GM18511 (cell line): ENCODE measurements around the gene MKS1.

Source experiments
- ATAC-seq: cut with Tn5 transposase; IDR thresholded peaks from one replicate; pipeline ENCODE4 v1.9.1; 2021; ENCODE audit warnings: mild to moderate bottlenecking, moderate library complexity; ENCODE audit not compliant: unreplicated experiment

The MKS1 gene

GRCh38 chr17:58204796-58205195 lies 14.3 kb downstream of the MKS1 start:
- no peak for ATAC-seq

GRCh38 chr17:58202859-58203258 lies 16.2 kb downstream of the MKS1 start:
- ATAC-seq, result no peak

GRCh38 chr17:58200024-58200633 lies 18.9 kb downstream of the MKS1 start:
- no peak for ATAC-seq

DNA sequence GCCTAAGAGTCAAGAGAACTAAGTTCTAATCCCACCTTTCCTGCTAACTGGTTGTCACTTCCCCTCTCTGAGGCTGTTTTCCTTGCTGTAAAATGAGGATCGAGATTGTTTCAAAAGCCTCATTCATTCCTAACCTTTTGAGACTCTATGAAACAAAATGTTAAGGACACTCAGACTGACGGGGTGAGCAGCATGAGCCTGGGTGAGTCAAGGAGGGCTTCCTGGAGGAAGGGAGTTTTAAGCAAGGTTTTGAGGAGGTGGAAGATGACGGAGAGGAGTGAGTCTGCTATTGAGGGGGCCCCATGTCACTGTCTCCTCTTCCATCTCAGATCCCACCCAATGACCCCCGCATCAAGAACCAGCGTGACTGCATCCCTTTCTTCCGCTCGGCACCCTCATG lies 22.4 kb downstream of the MKS1 start:
- no peak for ATAC-seq

GRCh38 chr17:58195518-58196123 lies 23.4 kb downstream of the MKS1 start:
- no peak for ATAC-seq

DNA sequence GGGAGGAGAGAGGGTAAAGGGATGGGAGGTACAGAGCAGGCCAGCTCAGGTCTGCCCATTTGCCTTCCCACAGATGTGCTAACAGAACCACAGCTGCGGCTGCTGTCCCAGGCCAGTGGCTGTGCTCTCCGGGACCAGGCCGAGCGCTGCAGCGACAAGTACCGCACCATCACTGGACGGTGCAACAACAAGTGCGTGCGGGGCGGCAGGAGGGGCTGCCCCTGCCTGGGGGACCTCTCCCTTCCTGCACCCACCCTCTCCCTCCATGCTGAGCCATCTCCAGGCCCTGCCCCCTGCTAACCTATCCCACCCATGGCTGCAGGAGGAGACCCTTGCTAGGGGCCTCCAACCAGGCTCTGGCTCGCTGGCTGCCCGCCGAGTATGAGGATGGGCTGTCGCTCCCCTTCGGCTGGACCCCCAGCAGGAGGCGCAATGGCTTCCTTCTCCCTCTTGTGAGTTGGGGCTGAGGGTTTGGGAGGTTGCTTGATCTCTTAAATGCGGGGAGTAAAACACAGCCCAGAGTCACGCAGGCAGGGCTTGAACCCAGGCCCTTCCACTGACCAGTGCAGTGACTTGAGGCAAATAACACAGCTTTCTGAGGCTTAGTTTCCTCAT lies 25.3 kb downstream of the MKS1 start:
- no peak for ATAC-seq

GRCh38 chr17:58192612-58193011 lies 26.4 kb downstream of the MKS1 start, which contains the start of gene EPX:
Gene EPX (plus strand): TSS chr17:58192726. CDS start chr17:58192847, 121 bp downstream.
- no peak for ATAC-seq

GRCh38 chr17:58191241-58191896 lies 27.7 kb downstream of the MKS1 start:
- no peak for ATAC-seq

GRCh38 chr17:58189436-58190146 lies 29.5 kb downstream of the MKS1 start:
- no peak for ATAC-seq

GRCh38 chr17:58187675-58188074 lies 31.4 kb downstream of the MKS1 start:
- ATAC-seq, result no peak

DNA sequence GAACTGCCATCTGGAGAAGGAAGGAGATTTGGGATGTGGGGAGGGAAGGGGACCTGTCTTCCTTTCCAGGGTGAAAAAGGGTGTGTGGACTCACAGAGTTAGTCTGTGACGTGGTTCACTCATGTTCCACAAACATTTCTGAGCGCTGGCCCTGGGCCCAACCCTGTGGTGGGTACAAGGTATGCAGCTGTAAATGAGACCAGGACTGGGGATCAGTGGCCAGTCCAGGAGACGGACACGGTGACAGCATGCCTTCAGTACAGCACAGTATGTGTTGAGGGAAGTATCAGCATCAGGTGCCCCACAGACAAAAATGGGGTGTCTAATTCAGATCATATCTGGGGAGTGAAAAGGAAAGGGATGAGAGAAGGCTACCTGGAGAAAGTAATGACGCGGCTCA lies 32.0 kb downstream of the MKS1 start:
- ATAC-seq, result no peak

DNA sequence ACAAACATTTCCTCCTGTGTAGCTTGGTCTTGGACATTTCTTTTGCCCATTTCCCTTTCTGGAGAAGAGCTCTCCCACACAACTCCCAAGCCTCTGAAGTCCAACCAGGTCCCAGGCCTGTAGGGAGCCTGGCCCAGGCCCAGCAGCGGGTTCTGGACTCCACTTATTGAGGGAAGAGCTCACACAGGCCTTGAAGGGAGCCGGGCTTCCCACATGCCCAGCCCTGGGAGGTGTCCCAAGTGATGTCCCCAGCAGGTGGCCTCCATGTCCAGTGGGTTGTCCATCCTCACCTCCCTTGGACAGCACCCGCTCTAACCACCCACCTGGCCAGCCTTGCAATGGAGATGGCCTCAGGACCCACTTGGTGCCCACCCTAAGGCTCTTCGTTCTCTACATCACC lies 32.5 kb downstream of the MKS1 start:
- ATAC-seq, result no peak

- ATAC-seq, result no peak
Measured at GRCh38 chr17:58184986-58185761, 33.9 kb downstream of the MKS1 start.

DNA sequence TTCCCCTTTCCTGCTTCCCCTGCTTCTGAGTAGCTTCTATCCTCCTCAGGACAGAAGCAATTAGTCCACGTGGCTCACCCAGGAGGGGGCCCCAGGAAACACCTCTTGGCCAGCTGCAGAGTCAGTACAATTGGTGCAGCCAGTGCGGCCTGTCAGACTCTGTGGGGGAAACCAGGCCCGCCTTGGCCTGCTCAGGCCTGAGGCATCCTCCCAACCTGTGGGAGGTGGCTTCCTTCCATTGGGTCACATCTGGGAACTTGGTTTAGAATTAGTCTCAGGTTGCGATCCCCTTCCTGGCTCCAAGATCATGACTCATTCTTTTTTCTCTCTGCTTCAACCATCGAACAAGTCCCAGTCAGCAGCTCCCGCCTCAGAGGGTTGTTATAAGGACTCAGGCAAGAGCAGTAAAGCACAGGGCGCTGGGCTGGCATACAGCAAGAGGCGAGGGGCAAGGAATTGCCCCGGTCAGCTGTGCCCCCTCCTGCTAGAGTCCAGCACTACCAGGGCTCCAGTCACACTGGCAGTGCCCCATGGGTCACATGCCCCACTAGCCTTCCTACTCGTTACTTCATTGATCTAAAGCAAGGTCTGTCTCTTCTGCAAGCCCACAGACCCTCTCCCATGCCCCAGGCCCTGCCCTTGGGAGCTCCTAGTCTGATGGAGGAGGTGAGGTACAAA lies 34.6 kb downstream of the MKS1 start:
- no peak for ATAC-seq

GRCh38 chr17:58183514-58183913 lies 35.5 kb downstream of the MKS1 start:
- no peak for ATAC-seq

- no peak for ATAC-seq
Measured at GRCh38 chr17:58181796-58182195, 37.3 kb downstream of the MKS1 start.

GRCh38 chr17:58176200-58176599 lies 42.9 kb downstream of the MKS1 start:
- ATAC-seq, result no peak

DNA sequence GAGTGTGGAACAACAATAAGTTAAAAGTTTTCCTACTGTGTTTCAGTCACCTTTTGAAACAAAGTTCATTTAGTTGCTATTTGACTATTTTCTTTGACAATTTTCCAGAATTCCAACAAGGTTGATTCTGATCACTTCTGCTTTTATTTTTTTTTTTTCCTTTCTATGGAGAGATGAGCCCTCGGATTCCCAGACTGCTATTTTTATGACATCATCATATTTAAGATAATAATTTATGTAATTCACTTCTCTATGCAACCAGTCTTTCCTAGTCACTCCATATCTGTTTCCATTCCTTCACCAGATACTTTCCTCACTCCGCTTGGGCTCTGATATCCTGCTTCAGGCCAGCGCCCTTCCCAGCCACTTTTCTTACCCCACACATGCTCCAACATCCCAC lies 44.2 kb downstream of the MKS1 start:
- ATAC-seq, result no peak

DNA sequence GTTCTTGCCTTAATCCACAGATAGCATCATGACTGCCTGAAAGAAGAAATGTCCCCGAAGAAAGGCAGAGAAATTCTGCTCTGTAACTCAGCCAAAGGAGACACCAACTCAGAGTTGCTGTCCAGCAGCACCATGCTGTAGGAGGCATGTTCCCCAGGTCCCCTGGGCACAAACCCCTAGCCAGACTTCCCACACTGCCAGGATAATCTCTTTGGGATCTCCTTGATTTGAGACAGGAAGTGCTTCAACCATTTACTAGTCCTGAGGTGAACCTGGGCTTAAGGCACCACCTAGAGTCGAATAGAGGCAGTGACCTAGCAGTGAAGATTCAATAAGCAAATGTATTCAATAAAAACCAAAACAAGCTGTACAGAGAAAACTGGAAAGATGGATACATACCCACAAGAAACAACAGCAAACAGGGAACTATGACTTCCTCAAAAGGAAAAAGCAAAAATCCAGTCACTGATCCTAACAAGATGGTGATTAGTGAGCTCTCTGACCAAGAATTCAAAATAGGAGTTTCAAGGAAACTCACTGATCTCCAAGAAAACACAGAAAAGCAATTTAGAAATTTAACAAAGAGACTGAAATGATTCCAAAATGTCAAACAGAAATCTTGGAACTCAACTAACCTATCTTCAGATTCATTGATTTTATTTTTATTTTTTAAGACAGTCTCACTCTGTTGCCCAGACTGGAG lies 46.5 kb downstream of the MKS1 start:
- ATAC-seq, result no peak
